Measurements from ENCODE around the gene GALNT17. TPM values are rescaled to one million over a fixed set of nuclear protein-coding genes. Genes with fewer than 3 reads are reported as not detected.

GALNT17 gene
- total RNA-seq, 1 experiment from 2014 or later, result not detected

DNA sequence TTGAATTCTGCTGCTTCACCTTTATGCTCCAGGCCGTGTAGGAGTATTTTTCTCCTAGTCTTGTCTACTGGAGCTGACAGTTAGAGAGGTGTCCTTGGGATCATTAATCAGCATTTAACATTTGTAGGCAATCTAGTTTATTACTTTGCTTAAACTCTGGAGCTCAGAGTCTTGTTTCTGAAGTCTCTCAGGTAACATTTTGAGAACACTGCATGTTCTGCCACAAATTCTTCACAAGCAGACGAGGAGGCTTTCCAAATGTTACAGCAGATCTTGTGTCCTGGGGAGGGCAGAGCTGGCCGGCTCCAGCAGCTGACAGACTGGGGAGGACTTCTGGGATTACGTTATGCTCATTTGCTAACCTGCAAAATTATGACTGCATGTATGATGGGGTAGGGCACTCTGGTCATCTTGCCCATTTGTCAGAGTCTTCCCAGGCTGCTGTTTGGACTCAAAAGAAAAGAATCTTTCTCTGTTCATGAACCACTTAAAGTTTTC lies 50.5 kb downstream of the GALNT17 start:
- no TSS peak for BruUV-seq (replicated peaks)
- Histone ChIP-seq H3K27me3 (ENCODE audit: insufficient read depth, low read depth) (0 out of 2 replicates have a peak, but pooled peaks cover 4% of the 10 kb centered on the region), H3K9me2 (ENCODE audit: insufficient read depth) (no peaks in the 10 kb centered on the region), H3K36me3 (ENCODE audit: low read depth) (no peaks in the 10 kb centered on the region), H3K79me2 (ENCODE audit: low read depth) (no peaks in the 10 kb centered on the region), H3K4me3 (no peak overlapping the region), H3K4me2 (no peak overlapping the region), H2AFZ (no peak overlapping the region), H4K20me1 (ENCODE audit: insufficient read depth) (no peaks in the 10 kb centered on the region), H3K27ac (no peak overlapping the region), H3K9me3 (ENCODE audit: insufficient read depth, low read depth) (no peaks in the 10 kb centered on the region), H3K4me1 (replicated peaks; ENCODE audit: insufficient read depth) (no peaks in the 10 kb centered on the region), H3F3A (ENCODE audit: insufficient read depth, low read depth) (no peaks in the 10 kb centered on the region)
- no peak for DNase-seq
- intact Hi-C loops (cut with micrococcal nuclease; ENCODE audit: unreplicated experiment), result no loop called here
- TF ChIP-seq, protein P1, sequence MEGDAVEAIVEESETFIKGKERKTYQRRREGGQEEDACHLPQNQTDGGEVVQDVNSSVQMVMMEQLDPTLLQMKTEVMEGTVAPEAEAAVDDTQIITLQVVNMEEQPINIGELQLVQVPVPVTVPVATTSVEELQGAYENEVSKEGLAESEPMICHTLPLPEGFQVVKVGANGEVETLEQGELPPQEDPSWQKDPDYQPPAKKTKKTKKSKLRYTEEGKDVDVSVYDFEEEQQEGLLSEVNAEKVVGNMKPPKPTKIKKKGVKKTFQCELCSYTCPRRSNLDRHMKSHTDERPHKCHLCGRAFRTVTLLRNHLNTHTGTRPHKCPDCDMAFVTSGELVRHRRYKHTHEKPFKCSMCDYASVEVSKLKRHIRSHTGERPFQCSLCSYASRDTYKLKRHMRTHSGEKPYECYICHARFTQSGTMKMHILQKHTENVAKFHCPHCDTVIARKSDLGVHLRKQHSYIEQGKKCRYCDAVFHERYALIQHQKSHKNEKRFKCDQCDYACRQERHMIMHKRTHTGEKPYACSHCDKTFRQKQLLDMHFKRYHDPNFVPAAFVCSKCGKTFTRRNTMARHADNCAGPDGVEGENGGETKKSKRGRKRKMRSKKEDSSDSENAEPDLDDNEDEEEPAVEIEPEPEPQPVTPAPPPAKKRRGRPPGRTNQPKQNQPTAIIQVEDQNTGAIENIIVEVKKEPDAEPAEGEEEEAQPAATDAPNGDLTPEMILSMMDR (conservative IDR thresholded peaks at IDR 0.05), result no peak
- TF ChIP-seq EZH2 (IDR thresholded peaks at IDR 0.05; ENCODE audit: low read depth), result no peak
- POLR2A ChIA-PET (ENCODE audit: unreplicated experiment), result no interaction called here
- CTCF ChIA-PET, result no interaction called here

DNA sequence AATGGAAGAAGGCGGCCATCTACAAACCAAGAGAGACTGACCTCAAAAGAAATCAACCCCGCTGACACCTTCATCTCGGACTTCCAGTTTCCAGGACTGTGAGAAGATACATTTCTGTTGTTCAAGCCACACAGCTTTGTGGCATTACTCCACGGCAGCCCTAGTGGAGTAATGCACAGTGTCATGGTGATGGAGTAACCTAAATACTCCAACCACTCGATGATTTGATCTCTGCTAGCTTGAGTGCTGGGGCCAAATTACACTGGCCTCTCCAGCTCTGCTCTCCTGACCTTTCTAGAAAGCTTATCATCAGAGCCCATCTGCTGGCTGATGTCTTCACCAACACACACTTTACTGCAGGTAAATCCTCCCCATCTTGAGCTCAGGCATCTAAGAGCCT lies 52.2 kb downstream of the GALNT17 start:
- POLR2A ChIA-PET (ENCODE audit: unreplicated experiment), result no interaction called here
- no peaks in the 10 kb centered on the region for H3K9me2 ChIP-seq (ENCODE audit: insufficient read depth)
- CTCF ChIA-PET, result no interaction called here
- no peaks in the 10 kb centered on the region for H3K4me1 ChIP-seq (replicated peaks; ENCODE audit: insufficient read depth)
- no peak overlapping the region for H3K27ac ChIP-seq
- no peaks in the 10 kb centered on the region for H3K9me3 ChIP-seq (ENCODE audit: insufficient read depth, low read depth)
- no peaks in the 10 kb centered on the region for H3K36me3 ChIP-seq (ENCODE audit: low read depth)
- 0 out of 2 replicates have a peak, but pooled peaks cover 4% of the 10 kb centered on the region for H3K27me3 ChIP-seq (ENCODE audit: insufficient read depth, low read depth)
- no peaks in the 10 kb centered on the region for H3F3A ChIP-seq (ENCODE audit: insufficient read depth, low read depth)
- TF ChIP-seq, protein P1 (conservative IDR thresholded peaks at IDR 0.05), result no peak
- no peak for TF ChIP-seq EZH2 (IDR thresholded peaks at IDR 0.05; ENCODE audit: low read depth)
- no TSS peak for BruUV-seq (replicated peaks)
- H3K79me2 ChIP-seq (ENCODE audit: low read depth), result no peaks in the 10 kb centered on the region
- no peak overlapping the region for H3K4me2 ChIP-seq
- H4K20me1 ChIP-seq (ENCODE audit: insufficient read depth), result no peaks in the 10 kb centered on the region
- intact Hi-C loops (cut with micrococcal nuclease; ENCODE audit: unreplicated experiment), result no loop called here
- DNase-seq, result no peak
- no peak overlapping the region for H2AFZ ChIP-seq
- no peak overlapping the region for H3K4me3 ChIP-seq

- Histone ChIP-seq H3K79me2 (ENCODE audit: low read depth) (no peaks in the 10 kb centered on the region), H3K27me3 (ENCODE audit: insufficient read depth, low read depth) (0 out of 2 replicates have a peak, but pooled peaks cover 4% of the 10 kb centered on the region), H3K9me2 (ENCODE audit: insufficient read depth) (no peaks in the 10 kb centered on the region), H3K27ac (no peak overlapping the region), H3K36me3 (ENCODE audit: low read depth) (no peaks in the 10 kb centered on the region), H3K4me3 (no peak overlapping the region), H2AFZ (no peak overlapping the region), H3K9me3 (ENCODE audit: insufficient read depth, low read depth) (no peaks in the 10 kb centered on the region), H4K20me1 (ENCODE audit: insufficient read depth) (no peaks in the 10 kb centered on the region), H3F3A (ENCODE audit: insufficient read depth, low read depth) (no peaks in the 10 kb centered on the region), H3K4me1 (replicated peaks; ENCODE audit: insufficient read depth) (no peaks in the 10 kb centered on the region), H3K4me2 (no peak overlapping the region)
- intact Hi-C loops (cut with micrococcal nuclease; ENCODE audit: unreplicated experiment), result no loop called here
- no peak for TF ChIP-seq EZH2 (IDR thresholded peaks at IDR 0.05; ENCODE audit: low read depth)
- TF ChIP-seq, protein P1 (conservative IDR thresholded peaks at IDR 0.05), result no peak
- ChIA-PET CTCF (no interaction called here), POLR2A (ENCODE audit: unreplicated experiment) (no interaction called here)
- no peak for DNase-seq
- BruUV-seq (replicated peaks), result no TSS peak
Measured at GRCh38 chr7:71184609-71185008, 52.7 kb downstream of the GALNT17 start.
